Measurements from ENCODE around the gene CNOT1.

Gene CNOT1

GRCh38 chr16:58518083-58518979 is 111.3 kb downstream of the CNOT1 start:
- DNase-seq (ENCODE audit: low read depth) = no peak

DNA sequence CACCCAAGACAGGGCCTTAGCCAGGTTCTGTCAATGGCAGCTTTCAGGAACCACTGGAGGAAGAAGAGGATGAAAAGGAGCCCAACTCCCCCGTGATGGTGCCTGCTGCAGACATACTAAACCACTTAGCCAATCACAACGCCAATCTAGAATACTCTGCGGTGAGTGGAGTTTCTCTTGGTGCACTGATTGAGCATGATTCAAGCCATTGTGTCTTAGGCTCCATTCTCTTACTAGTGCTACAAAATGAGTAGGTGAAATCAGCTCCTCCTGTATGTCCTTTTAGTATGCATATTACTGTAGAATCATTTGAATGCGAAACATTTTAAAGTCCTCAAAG is 112.9 kb downstream of the CNOT1 start:
- no peak for DNase-seq (ENCODE audit: low read depth)

DNA sequence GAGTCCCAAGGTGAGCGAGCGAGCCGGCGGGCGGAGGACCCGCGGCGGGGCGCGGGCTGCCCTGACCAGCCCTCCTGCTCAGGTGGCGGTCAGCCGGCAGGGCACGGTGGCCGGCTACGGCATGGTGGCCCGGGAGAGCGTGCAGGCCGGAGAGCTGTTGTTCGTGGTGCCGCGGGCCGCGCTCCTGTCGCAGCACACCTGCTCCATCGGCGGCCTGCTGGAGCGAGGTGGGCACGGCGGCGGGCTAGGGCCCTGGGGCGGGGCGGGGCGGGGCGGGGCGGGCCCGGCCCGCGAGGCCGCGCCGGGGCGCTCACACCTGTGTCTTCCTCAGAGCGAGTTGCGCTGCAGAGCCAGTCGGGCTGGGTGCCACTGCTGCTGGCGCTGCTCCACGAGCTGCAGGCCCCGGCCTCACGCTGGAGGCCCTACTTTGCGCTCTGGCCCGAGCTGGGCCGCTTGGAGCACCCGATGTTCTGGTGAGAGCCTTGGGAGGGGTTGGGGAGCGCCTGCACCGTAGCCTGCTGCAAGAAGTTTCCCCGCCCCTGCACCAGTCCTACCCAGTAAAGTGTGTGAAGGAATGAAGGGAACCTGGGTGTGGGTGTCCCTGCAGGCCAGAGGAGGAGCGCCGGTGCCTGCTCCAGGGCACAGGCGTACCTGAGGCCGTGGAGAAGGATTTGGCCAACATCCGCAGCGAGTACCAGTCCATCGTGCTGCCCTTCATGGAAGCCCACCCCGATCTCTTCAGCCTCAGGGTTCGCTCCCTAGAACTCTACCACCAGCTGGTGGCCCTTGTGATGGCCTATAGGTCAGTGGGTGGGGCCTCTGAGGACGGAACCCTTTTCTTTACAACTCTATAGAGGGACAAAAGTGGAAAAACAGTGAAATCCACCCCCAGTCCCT is 113.5 kb downstream of the CNOT1 start:
- DNase-seq (ENCODE audit: low read depth) = peak; percentile 46

- peak; percentile 87 for DNase-seq (ENCODE audit: low read depth)
Measured at GRCh38 chr16:58515125-58515870, 114.3 kb downstream of the CNOT1 start, which contains the start of gene SETD6. SETD6 (plus strand) TSS chr16:58515517; CDS start chr16:58515538, 21 bp downstream.

DNA sequence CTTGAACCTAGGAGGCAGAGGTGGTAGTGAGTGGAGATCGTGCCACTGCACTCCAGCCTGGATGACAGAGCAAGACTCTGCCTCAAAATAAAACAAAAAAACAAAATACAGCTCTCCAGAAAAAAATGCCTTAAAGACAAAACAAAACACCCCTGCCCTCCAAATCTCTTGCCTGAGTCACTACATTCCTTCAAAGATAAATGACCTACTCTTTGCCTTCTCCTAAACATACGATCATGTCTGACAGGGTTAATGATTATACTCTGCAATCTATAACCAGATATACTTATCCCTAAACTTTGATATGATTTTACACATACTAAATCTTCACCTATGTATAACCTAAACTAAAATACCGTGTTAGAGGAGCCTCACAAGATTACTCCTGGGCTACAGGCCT is 115.8 kb downstream of the CNOT1 start:
- DNase-seq (ENCODE audit: low read depth) = peak; percentile 31

DNA sequence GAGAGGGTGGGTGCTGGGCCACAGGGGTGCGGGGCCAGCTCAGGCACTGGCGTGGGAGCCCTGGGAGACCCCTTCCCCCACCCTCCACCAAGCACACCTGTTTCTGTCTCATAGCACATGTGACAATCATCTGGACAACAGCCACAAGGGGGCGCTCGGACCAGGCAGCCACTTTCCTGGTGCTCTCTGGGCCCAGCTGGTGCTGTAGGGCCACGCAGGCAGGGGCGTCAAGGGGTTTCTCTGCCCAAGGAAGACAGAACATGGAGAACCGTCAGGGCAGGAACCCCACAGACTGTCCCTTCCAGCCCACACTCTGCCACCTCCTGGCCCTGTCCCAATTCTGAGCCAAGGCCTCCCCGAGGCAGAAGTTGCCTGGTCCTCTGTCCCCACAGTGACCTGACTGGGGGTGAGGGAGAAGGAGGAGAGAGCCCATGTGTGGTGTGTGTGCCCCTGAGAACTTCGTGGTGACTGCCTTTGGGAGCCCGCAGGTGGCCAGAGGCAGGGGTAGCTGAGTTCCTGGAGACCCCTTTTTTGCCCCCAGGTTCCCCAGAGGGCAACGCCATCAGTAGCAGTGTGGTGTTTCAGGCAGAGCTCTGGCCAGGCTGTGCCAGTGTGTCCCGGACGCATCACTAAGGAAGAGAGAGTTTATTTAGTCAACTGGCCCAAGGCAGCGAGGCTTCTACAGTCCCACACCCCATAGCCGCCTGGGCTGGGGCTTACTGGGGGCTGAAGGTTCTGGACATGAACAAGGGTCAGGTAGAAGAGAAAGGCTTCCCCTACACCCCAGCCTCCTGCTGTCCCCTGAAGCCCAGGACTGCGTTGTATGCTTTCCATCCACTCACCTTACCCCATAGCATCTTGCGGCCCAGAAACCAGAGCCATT is 117.5 kb downstream of the CNOT1 start:
- peak; percentile 80 for DNase-seq (ENCODE audit: low read depth)

GRCh38 chr16:58510776-58511628 is 118.6 kb downstream of the CNOT1 start:
- DNase-seq (ENCODE audit: low read depth) = no peak

GRCh38 chr16:58510097-58510775 is 119.4 kb downstream of the CNOT1 start:
- DNase-seq (ENCODE audit: low read depth) = no peak

- no peak for DNase-seq (ENCODE audit: low read depth)
Measured at GRCh38 chr16:58509256-58510096, 120.2 kb downstream of the CNOT1 start.

DNA sequence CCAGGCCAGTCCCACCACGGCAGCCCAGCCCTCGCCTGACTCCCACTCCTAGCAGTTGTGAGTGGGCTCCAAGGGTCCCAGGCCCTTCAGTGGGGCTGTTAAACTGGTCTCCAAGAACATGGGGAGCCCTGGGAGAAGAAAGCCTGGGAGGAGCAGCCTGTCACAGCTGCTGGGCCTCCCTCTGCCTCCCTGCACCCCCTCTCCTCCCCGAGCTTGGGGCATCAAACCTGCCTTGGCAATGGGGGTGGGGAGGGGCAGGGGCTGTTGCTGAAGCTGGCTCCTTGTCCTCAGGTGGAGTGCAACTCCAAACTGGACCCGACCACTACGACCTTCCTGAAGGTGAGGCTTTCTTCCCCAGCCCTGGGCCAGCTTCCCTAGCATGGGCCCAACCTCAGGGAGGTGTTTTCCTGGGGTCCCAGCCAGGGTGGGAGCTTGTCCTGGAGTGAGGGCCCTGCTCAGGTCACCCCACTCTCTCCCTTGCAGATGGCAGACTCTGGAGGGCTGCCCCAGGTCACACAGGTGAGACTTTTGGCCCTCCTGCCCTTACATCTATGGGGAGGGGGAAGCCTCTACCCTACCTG is 120.9 kb downstream of the CNOT1 start:
- DNase-seq (ENCODE audit: low read depth) = no peak

- DNase-seq (ENCODE audit: low read depth) = no peak
Measured at GRCh38 chr16:58507963-58508670, 121.5 kb downstream of the CNOT1 start.

DNA sequence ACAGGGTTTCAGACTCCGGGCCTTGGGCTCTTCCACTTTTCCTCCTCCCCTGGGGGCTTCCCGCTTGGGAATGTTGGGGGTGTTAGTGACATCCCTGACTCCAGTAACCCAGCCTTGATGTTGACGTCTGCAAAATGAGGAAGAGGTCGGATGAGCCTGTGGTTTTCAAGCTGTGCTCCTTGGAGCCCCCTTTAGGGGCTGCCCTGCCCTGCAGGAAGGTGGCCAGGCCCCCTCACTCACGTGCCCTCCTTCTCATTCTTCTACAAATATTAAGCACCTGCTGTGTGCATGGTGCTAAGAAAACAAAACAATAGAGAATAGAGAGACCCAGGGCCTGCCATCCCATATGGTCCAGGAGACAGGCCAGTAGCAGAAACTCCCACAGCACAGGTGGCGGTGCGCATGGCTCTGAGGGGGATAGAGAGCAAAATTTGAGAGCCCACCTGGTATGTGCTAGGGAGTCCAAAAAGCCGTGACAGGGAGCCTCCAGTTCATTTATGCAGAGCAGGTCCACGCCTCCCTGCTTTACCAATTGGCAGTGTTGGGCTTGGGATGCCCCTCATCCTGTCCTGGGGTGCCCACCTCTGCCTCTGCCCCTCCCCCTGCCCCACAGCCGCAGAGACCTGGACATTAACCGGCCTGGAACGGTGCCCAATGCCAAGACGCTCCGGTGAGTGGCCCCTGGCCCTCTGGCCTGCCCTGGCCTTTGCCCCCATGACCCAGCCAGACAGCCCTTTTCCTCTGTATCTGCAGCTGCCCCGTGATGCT is 122.2 kb downstream of the CNOT1 start:
- DNase-seq (ENCODE audit: low read depth) = no peak

- no peak for DNase-seq (ENCODE audit: low read depth)
Measured at GRCh38 chr16:58506241-58507194, 123.1 kb downstream of the CNOT1 start.

GRCh38 chr16:58503863-58504688 is 125.5 kb downstream of the CNOT1 start:
- no peak for DNase-seq (ENCODE audit: low read depth)

Measured in ELR (cell line).